K562 (cell line): ENCODE data around the gene DNAJB12. TPM values are rescaled to one million over a fixed set of nuclear protein-coding genes. Genes with fewer than 3 reads are reported as not detected.

ENCODE experiments used
- DMBX1 ChIP-seq: fragments of 250-450 bp; sonication (Bioruptor Pico); IDR thresholded peaks from 2 replicates; pipeline ENCODE4 v1.8.0; 2022; ENCODE audit warnings: inconsistent platforms, mild to moderate bottlenecking, moderate library complexity, borderline replicate concordance
- ETV6 ChIP-seq, 3 experiments: fragments of 150-350 bp in 1 of 3; sonication (generic) in 1 of 3; formaldehyde crosslinking in 1 of 3; IDR thresholded peaks; 2 replicates each; pipeline versions ENCODE4 v1.6.1 to v1.8.0; 2014 to 2022; ENCODE audit warnings: borderline replicate concordance in 2 of 3, low read depth in 2 of 3, antibody characterized with exemption in 1 of 3, low read length in 1 of 3, mild to moderate bottlenecking in 1 of 3, missing genetic modification reagents in 1 of 3
- GTF2E2 ChIP-seq: fragments of 200-800 bp; sonication (Bioruptor generic); IDR thresholded peaks from 2 replicates; pipeline ENCODE4 v1.6.1; 2016; ENCODE audit warnings: missing genetic modification characterization, missing compliant biosample characterization
- HDAC8 ChIP-seq: fragments of 450-650 bp; IDR thresholded peaks from 2 replicates; pipeline ENCODE4 v1.6.1; 2016; ENCODE audit warnings: mild to moderate bottlenecking, missing genetic modification characterization, moderate library complexity, missing compliant biosample characterization
- HDGF ChIP-seq: fragments of 450-650 bp; IDR thresholded peaks from 2 replicates; pipeline ENCODE4 v1.6.1; 2016
- KDM2B ChIP-seq: fragments of 250-450 bp; sonication (Bioruptor Pico); IDR thresholded peaks from 2 replicates; pipeline ENCODE4 v1.8.0; 2021; ENCODE audit warnings: mild to moderate bottlenecking, moderate library complexity
- KLF6 ChIP-seq: fragments of 250-450 bp; sonication (Bioruptor Pico); IDR thresholded peaks from 2 replicates; pipeline ENCODE4 v1.4.0; 2020; ENCODE audit warnings: mild to moderate bottlenecking, moderate library complexity, borderline replicate concordance
- MECOM ChIP-seq: fragments of 250-450 bp; sonication (Bioruptor Pico); IDR thresholded peaks from 2 replicates; pipeline ENCODE4 v1.8.0; 2022; ENCODE audit warnings: inconsistent platforms
- MEF2D ChIP-seq: conservative IDR thresholded peaks from 2 replicates; pipeline ENCODE4 v1.6.1; 2016; ENCODE audit warnings: low read depth, missing genetic modification characterization, missing compliant biosample characterization
- MYC ChIP-seq, 2 experiments: fragments of 250-450 bp in 1 of 2; sonication (Bioruptor Pico) in 1 of 2; IDR thresholded peaks; 2 replicates each; pipeline versions ENCODE4 v1.5.1 to v1.6.1; 2012 to 2021; ENCODE audit warnings: low read depth in 2 of 2, borderline replicate concordance in 1 of 2, improper control_type of control experiment in 1 of 2, low read length in 1 of 2, mild to moderate bottlenecking in 1 of 2, moderate library complexity in 1 of 2
- NCOA6 ChIP-seq: fragments of 450-650 bp; IDR thresholded peaks from 2 replicates; pipeline ENCODE4 v1.6.1; 2017; ENCODE audit warnings: mild to moderate bottlenecking
- NFE2 ChIP-seq: IDR thresholded peaks from 2 replicates; pipeline ENCODE4 v1.6.1; 2014; ENCODE audit warnings: antibody characterized with exemption, low read depth
- PML ChIP-seq: IDR thresholded peaks from 2 replicates; pipeline ENCODE4 v1.6.1; 2012; ENCODE audit warnings: low read length, inconsistent platforms
- RAD51 ChIP-seq: fragments of 450-650 bp; IDR thresholded peaks from 2 replicates; pipeline ENCODE4 v1.7.1; 2016; ENCODE audit warnings: low read depth, mild to moderate bottlenecking, borderline replicate concordance
- RBBP5 ChIP-seq: fragments of 200-600 bp; sonication (generic); IDR thresholded peaks from 2 replicates; pipeline ENCODE4 v1.6.1; 2012; ENCODE audit warnings: borderline replicate concordance, mild to moderate bottlenecking, low read length, control low read depth, inconsistent platforms; ENCODE audit not compliant: insufficient read depth, poor library complexity, severe bottlenecking
- SMARCC2 ChIP-seq: fragments of 450-650 bp; IDR thresholded peaks from 2 replicates; pipeline ENCODE4 v1.6.1; 2017; ENCODE audit warnings: antibody characterized with exemption, moderate library complexity, mild to moderate bottlenecking, low read depth
- STAT5A ChIP-seq: IDR thresholded peaks from 2 replicates; pipeline ENCODE4 v1.6.1; 2012; ENCODE audit warnings: low read length, inconsistent platforms, borderline replicate concordance
- USF2 ChIP-seq: sonication (generic); formaldehyde crosslinking; IDR thresholded peaks from 2 replicates; pipeline ENCODE4 v1.5.0; 2020; ENCODE audit warnings: missing genetic modification reagents
- YY1 ChIP-seq, 3 experiments: IDR thresholded peaks; 2 replicates each; pipeline ENCODE4 v1.6.1; 2011; ENCODE audit warnings: low read length in 2 of 3, mild to moderate bottlenecking in 2 of 3, moderate library complexity in 2 of 3, borderline replicate concordance in 1 of 3, control low read depth in 1 of 3, low read depth in 1 of 3; ENCODE audit not compliant: insufficient read depth in 3 of 3, insufficient replicate concordance in 2 of 3, control insufficient read depth in 1 of 3, insufficient read length in 1 of 3; ENCODE audit errors: extremely low read depth in 1 of 3
- ZBTB8A ChIP-seq: fragments of 450-650 bp; IDR thresholded peaks from 2 replicates; pipeline ENCODE4 v1.6.1; 2018; ENCODE audit warnings: mild to moderate bottlenecking, moderate library complexity; ENCODE audit not compliant: partially characterized antibody
- ZKSCAN1 ChIP-seq: fragments of 150-350 bp; IDR thresholded peaks from 2 replicates; pipeline ENCODE4 v1.6.1; 2016; ENCODE audit warnings: low read depth, low read length
- ZNF146 ChIP-seq: IDR thresholded peaks from one replicate; pipeline ENCODE4 v1.6.1; 2018; ENCODE audit warnings: missing compliant biosample characterization; ENCODE audit not compliant: unreplicated experiment
- ZNF584 ChIP-seq: fragments of 200-800 bp; sonication (Bioruptor generic); IDR thresholded peaks from 2 replicates; pipeline ENCODE4 v1.6.1; 2016; ENCODE audit warnings: low read depth, mild to moderate bottlenecking, missing genetic modification characterization, missing compliant biosample characterization
- ZNF780A ChIP-seq: fragments of 250-450 bp; sonication (Bioruptor Pico); IDR thresholded peaks from 2 replicates; pipeline ENCODE4 v1.5.0; 2021; ENCODE audit warnings: mild to moderate bottlenecking
- ZNF79 ChIP-seq: fragments of 250-450 bp; sonication (Bioruptor Pico); IDR thresholded peaks from 2 replicates; pipeline ENCODE4 v1.4.0; 2020; ENCODE audit warnings: low read depth, mild to moderate bottlenecking, moderate library complexity
- ZSCAN29 ChIP-seq: fragments of 450-650 bp; IDR thresholded peaks from 2 replicates; pipeline ENCODE4 v1.6.1; 2017
- polyA plus RNA-seq, 8 experiments: library from polyadenylated mRNA; depleted of rRNA in 4 of 8; stranded (reverse) in 5 of 8; unstranded in 3 of 8; fragments of >200 nt; fragmentation: Nextera tagmentation in 2 of 8; fragmentation: Illumina TruSeq in 1 of 8; extraction: Ambion mirVana in 2 of 8; extraction: Trizol in 1 of 8; gene quantifications; 2 replicates each; pipeline versions ENCODE4 v1.2.1 to v1.2.3, GENCODE V29; 2011 to 2014; ENCODE audit warnings: inconsistent platforms in 1 of 8, missing spikeins in 1 of 8
- total RNA-seq, 7 experiments: library from RNA; depleted of rRNA in 6 of 7; stranded (reverse); fragments of >200 nt in 6 of 7; fragmentation: Illumina TruSeq in 2 of 7; extraction: Trizol in 2 of 7; gene quantifications; 2 replicates each; pipeline versions ENCODE4 v1.2.1 to v1.2.3, GENCODE V29; 2011 to 2021; ENCODE audit warnings: low replicate concordance in 1 of 7

Gene DNAJB12
- total and polyA plus RNA-seq, 9 of the 15 experiments (the other 6 are each of a cell fraction or from before 2014, with no cell fraction given), result 3.5 to 31.5 (median 20.3) TPM

DNA sequence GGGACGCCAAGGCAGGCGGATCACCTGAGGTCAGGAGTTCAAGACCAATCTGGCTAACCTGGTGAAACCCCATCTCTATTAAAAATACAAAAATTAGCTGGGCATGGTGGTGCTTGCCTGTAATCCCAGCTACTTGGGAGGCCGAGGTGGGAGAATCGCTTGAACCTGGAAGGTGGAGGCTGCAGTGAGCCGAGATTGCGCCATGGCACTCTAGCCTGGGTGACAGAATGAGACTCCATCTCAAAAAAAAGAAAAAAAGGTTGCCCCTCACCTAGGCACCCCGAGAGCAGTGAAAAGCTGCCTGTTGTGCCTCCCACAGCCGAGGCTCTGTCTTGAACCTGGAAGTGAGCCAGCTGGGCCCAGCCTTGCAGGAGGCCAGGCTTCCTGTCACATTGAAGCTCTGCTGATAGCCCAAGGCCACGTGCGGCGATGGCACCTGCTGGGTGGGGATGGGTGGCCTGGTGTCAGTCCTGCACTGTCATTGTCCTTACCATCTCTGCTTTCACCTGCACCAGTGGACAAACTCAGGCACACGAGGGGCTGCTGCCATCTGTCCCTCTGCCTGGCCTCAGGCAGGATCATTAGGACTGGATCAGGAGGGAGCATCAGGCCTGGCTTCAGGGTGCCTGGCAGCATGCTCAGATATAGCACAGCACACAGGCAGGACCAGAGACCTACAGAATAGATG lies 37.8 kb downstream of the DNAJB12 start (continued):
- TF ChIP-seq ZBTB8A (no peak), SMARCC2 (no peak), ETV6 (IDR thresholded peaks at IDR 0.05; ENCODE audit: borderline replicate concordance in 1 of 2, low read depth in 2 of 2, low read length in 1 of 2) (no peak), ETV6 (CRISPR knock-in tag; IDR thresholded peaks at IDR 0.05; ENCODE audit: borderline replicate concordance) (no peak), USF2 (peak; percentile 42; the same call in 1 of the 2 replicates), YY1 (IDR thresholded peaks at IDR 0.05; ENCODE audit: borderline replicate concordance in 1 of 3, control insufficient read depth in 1 of 3, extremely low read depth in 1 of 3, insufficient read depth in 3 of 3, insufficient read length in 1 of 3, insufficient replicate concordance in 2 of 3, low read depth in 1 of 3, low read length in 2 of 3) (no peak), ZNF79 (peak; percentile 85), ZNF780A (CRISPR knock-in tag) (no peak), GTF2E2 (tag) (no peak), ZKSCAN1 (no peak), HDGF (no peak), KLF6 (peak; percentile 88; the same call in 1 of the 2 replicates), ZSCAN29 (no peak), RAD51 (no peak), MYC (IDR thresholded peaks at IDR 0.05; ENCODE audit: low read depth, low read length) (peak; percentile 92), MYC (CRISPR knock-in tag; IDR thresholded peaks at IDR 0.05; ENCODE audit: borderline replicate concordance, low read depth) (peak; percentile 84), MEF2D (tag) (peak; percentile 75; the same call in 1 of the 2 replicates), PML (no peak), DMBX1 (peak; percentile 95), KDM2B (CRISPR knock-in tag) (no peak), HDAC8 (peak; percentile 80; the same call in 1 of the 2 replicates), ZNF146 (CRISPR knock-in tag) (no peak), RBBP5 (no peak), STAT5A (no peak), NFE2 (peak; percentile 47; the same call in 1 of the 2 replicates), ZNF584 (CRISPR knock-in tag) (peak; percentile 40; the same call in 1 of the 2 replicates), MECOM (peak; percentile 87; the same call in 1 of the 2 replicates), NCOA6 (no peak)
